SK-N-SH treated with all-trans-retinoic acid at 6 μM for 48 hours (cell line): ENCODE results near the gene PTDSS2.
A peak's percentile ranks its signal among the peaks of the same experiment; 100 is the strongest.

Experiments used
- ATAC-seq: fragments of 200-7000 bp; cut with Tn5 transposase; 3 replicates; pipeline ENCODE4 v1.9.1; 2020; ENCODE audit warnings: mild to moderate bottlenecking, moderate library complexity
- ARNTL ChIP-seq: fragments of 450-650 bp; formaldehyde crosslinking; IDR thresholded peaks from 2 replicates; pipeline ENCODE4 v1.5.0; 2020; ENCODE audit warnings: low read depth, mild to moderate bottlenecking, moderate library complexity, borderline replicate concordance
- BACH2 ChIP-seq: fragments of 250-450 bp; sonication (Bioruptor Pico); IDR thresholded peaks from 2 replicates; pipeline ENCODE4 v1.9.0; 2021; ENCODE audit warnings: mild to moderate bottlenecking, borderline replicate concordance
- CREB5 ChIP-seq: fragments of 250-450 bp; sonication (Bioruptor Pico); IDR thresholded peaks from 2 replicates; pipeline ENCODE4 v1.5.1; 2020; ENCODE audit warnings: low read depth, mild to moderate bottlenecking, moderate library complexity
- CSDC2 ChIP-seq: fragments of 250-450 bp; sonication (Bioruptor Pico); IDR thresholded peaks from 2 replicates; pipeline ENCODE4 v1.5.0; 2020; ENCODE audit warnings: mild to moderate bottlenecking, moderate library complexity
- ESRRG ChIP-seq: fragments of 250-450 bp; sonication (Bioruptor Pico); IDR thresholded peaks from 2 replicates; pipeline ENCODE4 v1.6.1; 2021; ENCODE audit warnings: mild to moderate bottlenecking
- GLIS3 ChIP-seq: fragments of 250-450 bp; sonication (Bioruptor Pico); IDR thresholded peaks from 2 replicates; pipeline ENCODE4 v1.5.0; 2020; ENCODE audit warnings: mild to moderate bottlenecking, moderate library complexity
- ISL1 ChIP-seq: fragments of 250-450 bp; sonication (Bioruptor Pico); IDR thresholded peaks from 2 replicates; pipeline ENCODE4 v2.1.2; 2022; ENCODE audit warnings: mild to moderate bottlenecking, moderate library complexity
- OSR1 ChIP-seq: fragments of 250-450 bp; sonication (Bioruptor Pico); IDR thresholded peaks from 2 replicates; pipeline ENCODE4 v1.8.0; 2022; ENCODE audit warnings: moderate library complexity, mild to moderate bottlenecking, inconsistent platforms
- POU6F1 ChIP-seq: fragments of 250-450 bp; sonication (Bioruptor Pico); IDR thresholded peaks from 2 replicates; pipeline ENCODE4 v1.8.0; 2021; ENCODE audit warnings: low read depth, mild to moderate bottlenecking, moderate library complexity, borderline replicate concordance
- PPARA ChIP-seq: fragments of 250-450 bp; sonication (Bioruptor Pico); IDR thresholded peaks from 2 replicates; pipeline ENCODE4 v1.5.0; 2020; ENCODE audit warnings: mild to moderate bottlenecking, borderline replicate concordance
- TOX ChIP-seq: fragments of 250-450 bp; sonication (Bioruptor Pico); IDR thresholded peaks from 2 replicates; pipeline ENCODE4 v1.8.0; 2021; ENCODE audit warnings: mild to moderate bottlenecking, moderate library complexity, borderline replicate concordance
- TSHZ2 ChIP-seq: fragments of 250-450 bp; sonication (Bioruptor Pico); IDR thresholded peaks from 2 replicates; pipeline ENCODE4 v1.5.0; 2020; ENCODE audit warnings: mild to moderate bottlenecking, moderate library complexity
- ZC3H10 ChIP-seq: fragments of 250-450 bp; sonication (Bioruptor Pico); IDR thresholded peaks from 2 replicates; pipeline ENCODE4 v1.5.1; 2021; ENCODE audit warnings: mild to moderate bottlenecking, moderate library complexity
- ZFP30 ChIP-seq: fragments of 450-650 bp; formaldehyde crosslinking; IDR thresholded peaks from 2 replicates; pipeline ENCODE4 v1.5.0; 2022; ENCODE audit warnings: mild to moderate bottlenecking, moderate library complexity
- ZNF565 ChIP-seq: fragments of 450-650 bp; formaldehyde crosslinking; conservative IDR thresholded peaks from 2 replicates; pipeline ENCODE4 v1.5.0; 2020; ENCODE audit warnings: low read depth, mild to moderate bottlenecking, moderate library complexity
- ZNF70 ChIP-seq: fragments of 450-650 bp; formaldehyde crosslinking; IDR thresholded peaks from 2 replicates; pipeline ENCODE4 v1.5.0; 2020; ENCODE audit warnings: mild to moderate bottlenecking, moderate library complexity
- ZNF8 ChIP-seq: fragments of 450-650 bp; formaldehyde crosslinking; IDR thresholded peaks from 2 replicates; pipeline ENCODE4 v1.5.0; 2020; ENCODE audit warnings: mild to moderate bottlenecking, moderate library complexity
- TF ChIP-seq, protein P1 (sequence below): fragments of 250-450 bp; sonication (Bioruptor Pico); IDR thresholded peaks from 2 replicates; pipeline ENCODE4 v1.5.1; 2021; ENCODE audit warnings: mild to moderate bottlenecking, moderate library complexity

The PTDSS2 gene

GRCh38 chr11:429931-430456, 20.1 kb upstream of the PTDSS2 start:
- TF ChIP-seq ARNTL (CRISPR knock-in tag) (no peak), ZNF8 (CRISPR knock-in tag) (no peak), ZNF70 (CRISPR knock-in tag) (no peak), ESRRG (CRISPR knock-in tag) (no peak), ISL1 (CRISPR knock-in tag) (no peak), ZC3H10 (CRISPR knock-in tag) (no peak), TOX (CRISPR knock-in tag) (no peak), CSDC2 (CRISPR knock-in tag) (no peak), CREB5 (CRISPR knock-in tag) (no peak), TSHZ2 (no peak), OSR1 (CRISPR knock-in tag) (no peak), PPARA (CRISPR knock-in tag) (no peak)
- peak; percentile 42 for ATAC-seq

DNA sequence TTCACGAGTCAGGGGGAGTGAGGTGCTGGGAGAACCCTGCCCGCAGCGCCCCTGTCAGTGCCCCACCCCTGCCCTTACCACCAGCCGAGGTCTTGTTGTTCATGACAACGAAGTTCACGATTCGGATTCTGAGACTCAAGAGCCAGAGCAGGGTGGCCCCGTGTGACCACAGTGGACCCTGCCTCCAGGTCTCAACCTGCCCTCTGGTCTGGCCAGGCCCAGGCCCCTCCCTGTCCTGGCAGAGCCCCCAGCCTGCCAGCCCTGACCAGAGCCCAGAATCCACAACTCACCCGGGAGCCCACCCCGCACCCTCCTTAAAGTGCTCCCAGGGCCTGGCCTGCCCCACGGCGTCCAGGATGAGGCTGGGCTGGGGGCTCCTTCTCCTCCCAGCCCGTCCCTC, 18.2 kb upstream of the PTDSS2 start:
- TF ChIP-seq TOX (CRISPR knock-in tag) (no peak), POU6F1 (CRISPR knock-in tag) (no peak), ARNTL (CRISPR knock-in tag) (no peak), ZC3H10 (CRISPR knock-in tag) (no peak)
- ATAC-seq = no peak

GRCh38 chr11:432501-433100, 17.5 kb upstream of the PTDSS2 start:
- ATAC-seq = no peak
- TF ChIP-seq ESRRG (CRISPR knock-in tag) (no peak), GLIS3 (no peak), ZNF8 (CRISPR knock-in tag) (no peak), ZFP30 (no peak), BACH2 (CRISPR knock-in tag) (no peak), OSR1 (CRISPR knock-in tag) (no peak), POU6F1 (CRISPR knock-in tag) (no peak), ARNTL (CRISPR knock-in tag) (no peak), ZNF70 (CRISPR knock-in tag) (no peak), ZNF565 (CRISPR knock-in tag) (no peak), CSDC2 (CRISPR knock-in tag) (no peak), CREB5 (CRISPR knock-in tag) (no peak)
- TF ChIP-seq, protein P1, sequence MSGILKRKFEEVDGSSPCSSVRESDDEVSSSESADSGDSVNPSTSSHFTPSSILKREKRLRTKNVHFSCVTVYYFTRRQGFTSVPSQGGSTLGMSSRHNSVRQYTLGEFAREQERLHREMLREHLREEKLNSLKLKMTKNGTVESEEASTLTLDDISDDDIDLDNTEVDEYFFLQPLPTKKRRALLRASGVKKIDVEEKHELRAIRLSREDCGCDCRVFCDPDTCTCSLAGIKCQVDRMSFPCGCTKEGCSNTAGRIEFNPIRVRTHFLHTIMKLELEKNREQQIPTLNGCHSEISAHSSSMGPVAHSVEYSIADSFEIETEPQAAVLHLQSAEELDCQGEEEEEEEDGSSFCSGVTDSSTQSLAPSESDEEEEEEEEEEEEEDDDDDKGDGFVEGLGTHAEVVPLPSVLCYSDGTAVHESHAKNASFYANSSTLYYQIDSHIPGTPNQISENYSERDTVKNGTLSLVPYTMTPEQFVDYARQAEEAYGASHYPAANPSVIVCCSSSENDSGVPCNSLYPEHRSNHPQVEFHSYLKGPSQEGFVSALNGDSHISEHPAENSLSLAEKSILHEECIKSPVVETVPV = no peak
